ENCODE measurements around the gene EXT2.

EXT2 gene

GRCh38 chr11:44088377-44088776 is 7.1 kb upstream of the EXT2 start:
- no peak for DNase-seq

GRCh38 chr11:44088871-44089270 is 6.6 kb upstream of the EXT2 start:
- DNase-seq = no peak

DNA sequence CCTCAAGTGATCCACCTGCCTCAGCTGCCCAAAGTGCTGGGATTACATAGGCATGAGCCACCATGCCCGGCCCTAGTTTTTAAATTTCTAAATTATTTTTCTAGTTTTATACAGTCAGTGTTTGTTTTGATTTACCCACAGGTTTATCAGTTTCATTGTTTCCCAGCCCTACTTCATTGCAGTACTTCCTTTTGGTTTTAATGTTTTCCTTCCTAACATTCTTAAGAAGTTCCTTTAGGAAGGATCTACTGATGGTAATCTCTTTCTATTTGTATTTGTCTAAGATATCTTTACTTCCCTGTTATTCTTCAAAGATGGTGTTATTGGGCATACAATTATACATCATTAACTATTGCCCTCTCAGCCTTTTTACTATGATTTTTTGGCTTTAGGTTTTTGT is 4.9 kb upstream of the EXT2 start:
- DNase-seq = no peak

GRCh38 chr11:44094260-44094868 is 1.1 kb upstream of the EXT2 start:
- peak; percentile 69 for DNase-seq

GRCh38 chr11:44096360-44097185 is 1.1 kb downstream of the EXT2 start:
- DNase-seq = no peak

DNA sequence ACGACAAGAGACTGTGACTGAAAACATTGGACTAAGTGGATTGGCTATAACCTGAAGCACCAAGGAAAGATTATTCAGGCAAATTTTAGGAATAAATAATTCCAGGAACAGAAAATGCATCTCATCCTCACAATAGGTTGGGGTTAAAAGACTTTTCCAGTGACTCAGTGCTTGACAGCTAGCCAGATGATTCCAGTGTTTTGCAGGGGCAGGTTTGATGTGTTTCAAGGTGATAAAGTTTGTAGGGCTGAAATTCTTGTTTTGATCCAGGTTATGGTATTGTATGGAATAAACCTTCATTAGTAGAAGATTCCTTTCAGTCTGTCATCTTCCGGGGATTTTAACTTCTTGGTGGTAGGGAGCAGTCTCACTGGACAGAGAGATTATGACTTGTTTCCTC is 2.3 kb downstream of the EXT2 start:
- DNase-seq = no peak

DNA sequence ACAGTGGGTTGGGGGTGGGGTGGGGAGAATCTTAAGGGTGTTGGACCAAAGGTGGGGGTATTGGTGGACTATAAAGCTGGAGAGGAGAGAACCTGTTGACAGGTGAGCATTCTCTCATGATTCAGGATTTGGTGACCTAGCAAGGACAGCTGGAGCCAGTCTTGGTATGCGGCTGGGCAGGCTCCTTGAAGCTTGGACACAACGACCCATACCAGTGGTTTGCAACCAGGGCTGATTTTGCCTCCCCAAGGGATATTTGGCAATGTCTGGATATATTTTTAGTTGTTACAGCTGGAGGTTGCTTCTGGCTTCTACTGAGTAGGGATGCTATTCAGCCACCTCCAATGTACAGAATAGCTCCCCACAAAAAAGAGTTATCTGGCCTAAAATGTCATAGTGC is 5.6 kb downstream of the EXT2 start:
- no peak for DNase-seq

- DNase-seq = no peak
Observed at GRCh38 chr11:44104481-44105294, 9.2 kb downstream of the EXT2 start.

DNA sequence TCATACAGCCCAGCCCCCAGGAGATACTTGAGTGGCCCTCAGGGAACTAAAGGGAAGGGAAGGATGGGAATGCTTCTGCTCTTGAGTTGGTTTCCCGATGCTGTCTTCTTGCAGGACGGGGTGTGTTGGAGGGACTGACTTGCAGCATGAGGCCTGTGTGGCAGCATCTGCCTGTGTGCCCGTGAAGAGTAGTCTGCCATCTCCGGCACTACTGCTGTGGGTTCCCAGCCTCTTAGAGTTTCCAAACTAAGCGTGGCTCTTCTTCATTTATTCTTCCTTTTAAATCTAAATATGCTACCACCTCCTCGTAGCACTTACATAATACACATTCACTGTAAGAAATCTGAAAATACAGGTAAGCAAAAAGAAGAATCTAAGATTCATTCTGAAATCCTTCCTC is 12.8 kb downstream of the EXT2 start:
- no peak for DNase-seq

DNA sequence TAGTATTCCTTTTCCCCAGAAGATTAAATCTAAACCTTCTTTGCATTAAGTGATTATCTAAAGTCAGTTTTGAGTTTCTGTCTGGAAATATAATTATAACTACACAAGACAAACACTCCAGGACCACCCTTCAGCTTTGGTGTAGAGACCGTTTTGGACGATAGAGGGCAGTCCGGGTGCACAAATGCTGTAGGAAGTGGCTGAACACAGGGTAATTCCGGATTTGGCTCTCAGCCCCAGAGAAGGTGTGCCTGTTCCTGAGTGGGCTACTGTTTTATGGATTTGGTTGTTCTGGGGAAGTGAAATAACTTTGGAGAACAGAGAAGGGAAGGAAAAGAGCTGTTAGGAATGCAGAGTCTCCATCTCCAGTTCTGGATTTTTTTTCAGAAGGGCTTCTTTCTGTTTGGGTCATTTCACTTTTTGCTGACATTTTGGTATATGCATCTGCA is 14.8 kb downstream of the EXT2 start:
- DNase-seq = peak; percentile 59

- peak; percentile 79 for DNase-seq
Observed at GRCh38 chr11:44112091-44112821, 16.8 kb downstream of the EXT2 start.

DNA sequence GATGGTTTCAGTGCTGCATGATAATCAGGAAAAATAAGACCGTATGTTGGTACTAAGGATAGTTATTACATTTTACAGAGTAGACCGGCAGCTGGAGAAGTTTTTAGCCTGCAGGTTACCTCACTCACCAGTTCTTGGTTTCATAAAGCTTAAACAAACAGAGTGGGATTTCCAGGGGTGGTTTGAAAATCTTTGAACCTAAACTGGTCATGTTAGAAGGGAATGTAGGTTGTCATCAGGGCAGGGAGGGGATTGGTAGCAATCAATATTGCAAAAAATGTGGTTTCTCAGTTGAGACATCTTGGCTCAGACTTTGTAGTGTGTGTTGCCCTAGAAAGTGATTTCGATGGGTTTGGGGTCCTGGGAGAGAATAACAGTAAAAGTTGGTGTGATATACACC is 17.5 kb downstream of the EXT2 start:
- DNase-seq = no peak

GRCh38 chr11:44113572-44113971 is 18.1 kb downstream of the EXT2 start:
- no peak for DNase-seq

GRCh38 chr11:44116234-44116830 is 20.9 kb downstream of the EXT2 start:
- DNase-seq = no peak

DNA sequence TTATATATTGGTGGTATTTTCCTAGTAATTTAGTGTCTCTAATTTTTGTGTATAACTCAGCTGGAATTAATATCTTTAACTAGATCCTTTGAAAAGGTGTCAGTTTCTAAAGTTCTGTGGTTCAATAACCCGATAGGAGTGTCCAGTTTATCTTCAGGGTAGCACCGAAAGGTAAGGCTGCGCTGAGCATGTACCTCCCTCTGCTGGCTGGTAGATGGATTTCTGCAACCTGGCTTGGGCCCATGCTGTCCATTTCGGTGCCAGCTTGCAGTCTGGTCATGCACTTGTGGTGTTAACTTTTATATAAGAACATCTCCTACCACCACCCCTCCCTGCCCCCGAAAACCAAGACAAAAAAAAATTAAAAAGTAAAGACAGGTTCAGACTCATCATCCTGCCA is 24.7 kb downstream of the EXT2 start:
- no peak for DNase-seq

GRCh38 chr11:44125598-44125997 is 30.1 kb downstream of the EXT2 start:
- no peak for DNase-seq

GRCh38 chr11:44126304-44126703 is 30.8 kb downstream of the EXT2 start:
- DNase-seq = no peak

GRCh38 chr11:44127130-44127529 is 31.7 kb downstream of the EXT2 start:
- no peak for DNase-seq

GRCh38 chr11:44128729-44129128 is 33.3 kb downstream of the EXT2 start:
- no peak for DNase-seq

- DNase-seq = no peak
Observed at GRCh38 chr11:44130751-44131150, 35.3 kb downstream of the EXT2 start.

DNA sequence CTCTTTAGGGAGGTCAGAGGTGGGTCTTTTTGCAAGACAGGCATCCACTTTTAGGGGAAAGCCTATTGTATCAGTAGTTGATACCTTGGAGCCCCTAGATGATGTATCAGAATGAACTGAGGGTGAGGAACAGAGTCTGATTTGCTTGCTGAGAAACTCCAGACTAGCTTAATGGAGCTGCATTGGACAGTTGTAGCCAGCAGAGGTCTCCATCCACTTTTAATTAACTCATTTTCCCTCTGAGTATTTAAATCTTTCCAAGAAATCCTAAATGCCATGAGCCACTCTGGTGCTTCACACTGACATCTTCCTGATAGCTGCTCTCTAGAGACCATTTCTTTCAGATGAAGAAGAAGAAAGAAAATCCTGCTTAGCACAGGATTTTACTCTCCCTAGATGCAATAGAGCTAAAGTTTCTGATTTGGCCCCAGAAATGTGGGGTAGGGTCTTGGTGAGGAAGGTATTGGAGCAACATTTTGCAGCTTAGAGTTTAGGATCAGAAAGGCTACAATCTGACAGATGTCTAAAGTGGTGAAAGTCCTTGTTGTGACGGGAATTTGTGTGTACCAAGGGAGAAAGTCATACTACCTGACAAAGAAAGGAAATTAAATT is 38.0 kb downstream of the EXT2 start:
- DNase-seq = no peak

DNA sequence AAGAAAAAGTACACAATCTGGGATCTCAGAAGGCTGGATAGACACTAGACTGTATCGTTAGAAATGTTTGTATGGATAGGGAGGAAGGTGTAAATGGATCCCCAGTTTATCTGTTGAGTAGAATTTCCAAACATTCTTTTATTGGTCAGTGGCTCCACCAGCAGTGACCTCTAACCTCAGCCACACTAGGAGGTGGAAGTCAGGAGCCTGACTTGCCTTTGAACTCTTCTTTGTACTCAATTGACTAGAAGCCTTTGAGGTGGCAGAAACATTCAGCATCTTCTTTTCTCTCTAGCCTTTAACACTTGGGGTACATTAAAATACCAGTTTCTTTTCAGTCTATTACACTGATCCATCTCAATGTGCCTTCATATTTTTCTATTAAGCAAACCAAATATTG is 39.1 kb downstream of the EXT2 start:
- DNase-seq = no peak

Data from left hindlimb (tissue), 1 donor.